CD4-positive, alpha-beta T cell treated with Interleukin-12 subunit alpha and Interleukin-12 subunit beta, for 1 hour (primary cell): ENCODE results near the gene DCC.

Experiments used
- DNase-seq: peaks from one replicate; pipeline ENCODE4 v3.0.0-alpha.2; 2020

DCC gene

GRCh38 chr18:52950155-52950554, 610.2 kb downstream of the DCC start:
- no peak for DNase-seq

DNA sequence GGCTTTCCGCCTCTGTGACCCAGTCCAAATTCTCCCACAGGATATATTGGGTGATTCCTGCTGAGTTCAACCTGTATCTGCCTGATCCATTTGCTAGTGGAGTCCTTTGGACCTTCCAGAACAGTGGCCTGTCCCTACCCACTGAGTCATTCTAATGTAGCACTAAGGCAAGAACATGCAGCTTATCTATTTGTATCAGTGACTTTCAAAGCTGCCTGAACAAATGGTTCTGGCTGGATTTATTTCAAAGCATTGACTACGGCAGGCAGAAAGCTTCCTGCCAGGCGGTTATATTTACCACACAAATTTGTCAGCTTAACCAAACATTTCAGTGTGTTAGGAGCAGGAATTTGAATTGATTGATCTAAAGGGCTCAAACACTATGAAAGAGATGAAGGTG, 613.4 kb downstream of the DCC start:
- DNase-seq, result no peak

DNA sequence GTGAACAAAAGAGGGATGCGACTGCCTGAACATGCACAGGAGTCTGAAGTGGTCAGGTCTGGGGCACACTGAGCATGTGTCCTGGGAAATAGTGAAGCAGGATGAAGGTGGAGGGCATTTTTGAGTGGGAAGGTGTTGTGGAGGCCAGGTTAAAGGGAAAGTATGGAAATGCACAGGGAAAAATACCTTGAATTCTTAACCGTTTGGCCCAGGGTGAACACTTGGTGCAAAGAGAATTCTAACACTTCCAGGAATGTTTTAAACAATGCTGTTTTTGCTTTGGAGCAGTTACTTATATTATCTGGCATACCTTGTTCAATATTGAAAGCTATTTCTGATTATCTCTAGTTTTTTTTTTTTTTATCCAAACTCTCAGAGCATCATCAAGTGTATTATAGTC, 623.5 kb downstream of the DCC start:
- no peak for DNase-seq

DNA sequence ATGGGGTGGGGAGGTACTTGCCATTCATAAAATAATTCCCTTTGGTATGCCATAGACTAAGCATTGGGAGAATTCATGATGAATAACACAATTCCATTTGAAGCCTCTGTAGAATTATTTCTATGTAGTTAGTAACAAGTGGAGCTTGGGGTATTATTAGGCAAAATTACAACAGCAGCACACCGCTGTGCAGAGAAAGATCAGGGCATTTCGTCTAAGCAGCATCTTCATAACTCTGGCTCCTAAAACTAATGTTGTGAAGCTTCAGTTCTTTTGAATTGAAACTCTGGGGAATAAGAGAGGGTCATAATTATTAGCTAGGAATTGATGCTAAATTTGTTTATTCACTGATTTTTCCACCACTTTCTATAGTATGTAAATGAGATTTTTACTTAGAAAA, 630.7 kb downstream of the DCC start:
- no peak for DNase-seq

- DNase-seq, result no peak
These were observed 631.1 kb downstream of the DCC start for GRCh38 chr18:52971097-52971496.

DNA sequence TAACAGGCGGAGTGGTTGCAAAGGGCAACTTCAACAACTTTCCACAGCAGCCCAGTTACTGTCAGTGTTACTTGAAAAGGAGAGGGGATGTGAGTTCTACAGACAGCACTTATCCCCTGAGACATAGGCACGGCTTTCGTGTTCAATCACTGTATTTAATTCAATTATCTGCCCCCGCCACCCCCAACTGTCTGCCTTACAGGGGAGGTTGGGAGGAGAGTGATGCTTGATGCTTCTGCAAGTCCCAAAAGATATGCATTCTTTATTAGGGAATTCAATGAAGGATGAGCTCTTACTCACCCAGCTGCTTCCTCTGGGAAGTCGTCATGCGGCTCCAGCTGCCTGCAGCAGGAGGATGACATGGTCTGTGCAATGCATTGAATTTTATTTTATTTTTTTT, 639.9 kb downstream of the DCC start:
- DNase-seq, result no peak

DNA sequence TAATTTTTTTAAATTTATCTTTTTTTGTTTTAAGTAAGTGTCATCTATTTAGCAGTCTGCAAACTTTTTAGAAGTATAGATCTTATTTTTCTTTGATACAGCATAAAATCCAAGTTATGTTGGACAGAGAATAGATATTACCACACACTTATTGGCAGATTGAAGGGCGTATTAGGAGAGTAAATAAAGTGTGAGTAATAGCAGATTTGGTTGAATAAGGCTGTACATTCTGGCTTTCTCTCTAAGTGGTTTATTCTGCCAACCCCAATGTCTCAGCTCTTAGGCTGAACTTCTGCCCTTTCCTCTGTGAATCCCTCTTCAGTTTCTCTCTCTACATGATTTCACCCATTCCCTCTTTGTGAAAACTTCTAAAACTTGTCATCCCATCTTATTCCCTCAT, 651.2 kb downstream of the DCC start:
- DNase-seq, result no peak

DNA sequence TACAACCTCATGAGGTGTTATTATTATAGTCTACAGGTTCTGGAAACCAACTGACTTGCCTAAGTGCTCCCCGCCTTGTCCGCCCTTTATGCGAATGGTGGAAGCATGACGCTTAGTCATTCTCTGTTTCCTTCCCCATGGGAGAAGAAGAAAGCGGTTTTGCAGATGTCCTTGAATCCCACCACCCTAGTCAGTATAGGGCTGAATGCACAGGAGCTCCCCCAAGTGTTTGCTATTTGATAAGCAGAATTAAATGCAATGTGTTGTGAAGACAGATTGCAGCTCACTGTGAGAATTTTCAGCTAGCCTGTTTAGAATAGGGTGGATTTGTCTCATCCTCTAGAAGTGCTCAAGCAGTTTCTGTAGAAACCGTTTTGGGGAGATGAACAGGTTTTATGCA, 652.0 kb downstream of the DCC start:
- no peak for DNase-seq

GRCh38 chr18:52995875-52996274, 655.9 kb downstream of the DCC start:
- no peak for DNase-seq

- DNase-seq, result no peak
These were observed 659.6 kb downstream of the DCC start for GRCh38 chr18:52999633-53000032.

DNA sequence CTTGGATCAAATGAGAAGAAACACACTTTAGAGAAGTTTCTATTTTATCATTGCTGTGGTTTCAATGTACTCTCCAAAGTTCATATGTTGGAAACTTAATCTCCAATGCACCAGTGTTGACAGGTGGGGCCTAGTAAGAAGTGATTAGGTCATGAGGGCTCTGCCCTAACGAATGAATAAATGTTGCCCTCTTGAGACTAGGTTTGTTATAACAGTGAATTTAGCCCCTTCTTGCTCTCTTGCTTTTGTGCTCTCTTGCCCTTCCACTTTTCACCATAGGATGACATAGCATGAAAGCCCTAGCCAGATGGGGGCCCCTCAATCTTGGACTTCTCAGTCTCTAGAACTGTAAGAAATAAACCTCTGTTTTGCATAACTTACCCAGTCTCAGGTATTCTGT, 664.8 kb downstream of the DCC start:
- no peak for DNase-seq

GRCh38 chr18:53018791-53019190, 678.8 kb downstream of the DCC start:
- no peak for DNase-seq

DNA sequence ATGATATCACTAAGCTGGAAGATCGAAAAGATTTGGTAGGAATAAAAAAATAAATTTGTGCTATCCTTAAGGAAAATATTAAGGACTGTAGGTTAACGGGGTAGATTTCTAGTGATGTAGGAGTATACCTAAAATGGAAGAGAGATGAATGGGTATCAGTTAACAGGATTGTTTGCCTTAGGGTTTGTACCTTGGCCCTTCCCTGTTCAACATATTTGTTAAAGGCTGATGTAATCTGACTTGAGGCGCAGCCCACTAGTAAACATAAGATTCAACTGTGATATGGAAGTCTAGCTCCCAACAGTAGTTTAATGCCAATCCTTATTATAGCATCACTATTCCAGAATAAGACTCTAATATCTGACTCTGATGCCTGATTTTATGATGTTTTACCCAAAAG, 685.2 kb downstream of the DCC start:
- no peak for DNase-seq

- DNase-seq, result no peak
These were observed 688.6 kb downstream of the DCC start for GRCh38 chr18:53028565-53028964.

- no peak for DNase-seq
These were observed 693.1 kb downstream of the DCC start for GRCh38 chr18:53033128-53033527.

DNA sequence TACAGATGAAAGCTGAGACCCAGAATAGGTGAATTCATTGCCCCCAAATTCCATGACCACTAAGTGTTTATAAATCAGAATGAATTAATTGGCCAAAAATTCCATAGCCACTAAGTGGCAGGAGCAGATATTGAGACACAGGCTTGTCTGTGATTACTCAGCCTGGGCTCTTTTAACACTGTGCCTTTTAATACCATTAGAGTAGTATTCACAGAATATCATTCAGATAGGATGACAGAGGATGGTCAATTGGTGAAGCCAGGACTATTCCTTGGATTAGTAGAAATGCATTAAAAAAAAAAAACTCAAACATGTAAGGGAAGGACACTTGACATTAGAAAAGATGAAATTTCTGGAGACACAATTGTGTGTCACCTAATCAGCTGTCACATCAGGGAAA, 698.6 kb downstream of the DCC start:
- DNase-seq, result no peak

- no peak for DNase-seq
These were observed 700.3 kb downstream of the DCC start for GRCh38 chr18:53040286-53040685.

DNA sequence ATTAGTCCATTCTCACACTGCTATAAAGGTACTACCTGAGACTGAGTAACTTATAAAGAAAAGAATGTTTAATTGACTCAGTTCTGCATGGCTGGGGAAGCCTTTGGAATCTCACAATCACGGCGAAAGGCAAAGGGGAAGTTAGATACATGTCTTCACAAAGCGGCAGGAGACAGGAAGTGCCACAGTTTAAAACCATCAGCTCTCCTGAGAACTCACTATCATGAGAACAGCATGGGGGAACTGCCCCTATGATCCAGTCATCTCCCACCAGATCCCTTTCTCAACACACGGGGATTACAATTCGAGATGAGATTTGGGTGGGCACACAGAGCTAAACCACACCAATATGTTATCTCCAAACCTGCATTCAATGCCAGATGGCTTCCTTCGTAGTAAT, 716.1 kb downstream of the DCC start:
- DNase-seq, result no peak

DNA sequence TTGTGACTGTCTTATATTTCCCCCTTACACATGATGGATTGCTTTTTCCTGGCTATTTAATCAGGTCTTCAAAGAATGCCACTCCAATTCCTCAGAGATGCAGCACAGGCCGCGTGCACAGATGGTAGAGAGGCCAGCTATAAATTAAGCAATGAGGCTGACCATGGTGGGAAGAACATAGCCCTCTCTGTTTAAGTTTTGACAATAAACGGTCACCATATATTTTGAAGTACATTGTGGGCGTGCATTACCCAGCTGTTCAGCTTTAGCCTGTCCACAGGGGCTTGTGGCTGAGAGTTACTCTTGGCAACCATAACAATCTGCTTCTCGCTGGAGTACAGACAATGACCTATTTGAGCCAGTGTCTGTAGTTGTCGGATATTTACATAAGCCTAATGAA, 730.8 kb downstream of the DCC start:
- DNase-seq, result no peak

- DNase-seq, result no peak
These were observed 740.7 kb downstream of the DCC start for GRCh38 chr18:53080687-53081086.

- no peak for DNase-seq
These were observed 753.6 kb downstream of the DCC start for GRCh38 chr18:53093636-53094035.

GRCh38 chr18:53101536-53102105, 761.6 kb downstream of the DCC start:
- no peak for DNase-seq

GRCh38 chr18:53114441-53114840, 774.4 kb downstream of the DCC start:
- no peak for DNase-seq

DNA sequence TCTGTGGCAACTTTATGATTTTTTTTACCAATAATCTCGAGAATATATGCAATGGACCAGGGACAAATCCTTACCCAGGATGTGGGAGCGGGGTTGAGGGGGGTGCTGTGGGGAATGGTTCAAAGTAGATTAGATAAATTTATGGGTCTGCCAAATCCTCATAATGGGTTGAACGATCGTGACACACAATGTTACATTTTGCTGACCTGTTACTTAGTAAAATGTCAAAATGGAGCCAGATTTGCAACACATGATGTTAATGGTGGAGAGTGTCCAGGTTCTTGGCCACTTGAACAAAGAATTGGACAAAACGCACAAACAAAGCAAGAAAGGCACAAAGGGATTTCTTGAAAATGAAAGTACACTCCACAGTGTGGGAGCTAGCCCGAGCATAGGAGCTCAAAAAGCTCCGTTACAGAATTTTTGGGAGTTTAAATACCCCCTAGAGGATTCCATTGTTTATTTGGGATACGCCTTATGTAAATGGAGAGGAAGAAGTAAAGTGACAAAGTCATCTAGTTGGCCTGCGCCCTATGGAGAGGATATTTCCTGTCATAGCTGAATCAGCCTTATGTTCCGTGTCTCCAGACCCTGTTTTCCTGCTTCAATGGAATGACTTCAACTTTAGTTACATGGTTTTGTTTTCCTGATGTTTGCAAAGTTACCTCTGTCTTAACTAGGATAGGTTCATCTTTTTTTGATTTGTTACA, 776.0 kb downstream of the DCC start:
- DNase-seq, result no peak

GRCh38 chr18:53117851-53118250, 777.9 kb downstream of the DCC start:
- no peak for DNase-seq
